ENCODE measurements around the gene GON4L.

- TF ChIP-seq CTCF (IDR thresholded peaks at IDR 0.05) (no peak), POLR2A (IDR thresholded peaks at IDR 0.05) (no peak)
Observed at GRCh38 chr1:155760751-155761475, 96.1 kb downstream of the GON4L start.
